B cell (primary cell): ENCODE measurements around the gene AEBP1. TPM values are rescaled to one million over a fixed set of nuclear protein-coding genes. Genes with fewer than 3 reads are reported as not detected.

Experiments
- ATAC-seq: fragments of 200-7000 bp; cut with Tn5 transposase; one replicate; pipeline ENCODE4 v1.10.0; 2021; ENCODE audit warnings: low read depth, mild to moderate bottlenecking, moderate number of reproducible peaks, moderate library complexity
- CTCF ChIA-PET: fragments of 350-600 bp; sonication (Branson Sonifier 250); formaldehyde crosslinking; loops from one replicate; lab custom pipeline; 2021; ENCODE audit warnings: antibody characterized with exemption, inconsistent platforms; lab: Charles Lee
- POLR2A ChIA-PET: fragments of 350-600 bp; sonication (Branson Sonifier 250); formaldehyde crosslinking; loops from one replicate; lab custom pipeline; 2021; ENCODE audit warnings: antibody characterized with exemption; lab: Charles Lee
- DNase-seq: peaks from one replicate; pipeline ENCODE4 v3.0.0; 2013
- H2AFZ ChIP-seq: 2 replicates; pipeline ENCODE4 v1.6.1; 2012; ENCODE audit warnings: mild to moderate bottlenecking, low read depth, low read length; ENCODE audit not compliant: insufficient read depth, poor library complexity, severe bottlenecking
- H3K27ac ChIP-seq, 2 donors: 1 replicate in 1 of 2; 2 replicates in 1 of 2; pipeline ENCODE4 v1.5.1; 2012 to 2013; ENCODE audit warnings: low read length in 2 of 2, mild to moderate bottlenecking in 2 of 2, moderate library complexity in 1 of 2
- H3K27me3 ChIP-seq, 4 experiments: fragments of 200-600 bp in 1 of 4; sonication (generic) in 1 of 4; replicated peaks in 1 of 4; 1 replicate in 2 of 4; 2 replicates in 2 of 4; pipeline versions ENCODE4 v1.6.1 to v1.7.0; 2013 to 2016; ENCODE audit warnings: low read length in 3 of 4, mild to moderate bottlenecking in 2 of 4, mixed read lengths in 1 of 4, moderate library complexity in 1 of 4; ENCODE audit not compliant: insufficient read depth in 4 of 4, control insufficient read depth in 3 of 4; ENCODE audit errors: control extremely low read depth in 1 of 4
- H3K36me3 ChIP-seq, 2 experiments: replicated peaks in 1 of 2; 1 replicate in 1 of 2; 2 replicates in 1 of 2; pipeline versions ENCODE4 v1.6.1 to v1.7.1; 2013; ENCODE audit warnings: low read length in 1 of 2; ENCODE audit not compliant: insufficient read depth in 2 of 2, control insufficient read depth in 1 of 2; ENCODE audit errors: control extremely low read depth in 1 of 2, extremely low read depth in 1 of 2
- H3K4me1 ChIP-seq, 2 donors: fragments of 200-600 bp in 1 of 2; sonication (generic) in 1 of 2; 1 replicate in 1 of 2; 2 replicates in 1 of 2; pipeline versions ENCODE4 v1.5.1 to v1.6.1; 2013 to 2017; ENCODE audit warnings: low read length in 2 of 2; ENCODE audit not compliant: control insufficient read depth in 2 of 2, insufficient read depth in 2 of 2
- H3K4me2 ChIP-seq: replicated peaks from 2 replicates; pipeline ENCODE3; 2012; ENCODE audit warnings: mild to moderate bottlenecking, low read depth, low read length; ENCODE audit not compliant: poor library complexity, severe bottlenecking
- H3K4me3 ChIP-seq, 5 experiments: fragments of 200-600 bp in 1 of 5; sonication (generic) in 1 of 5; 1 replicate in 3 of 5; 2 replicates in 2 of 5; pipeline versions ENCODE4 v1.5.1 to v1.7.0; 2011 to 2016; ENCODE audit warnings: low read length in 4 of 5, mild to moderate bottlenecking in 4 of 5, low read depth in 2 of 5, control low read depth in 1 of 5, moderate library complexity in 1 of 5; ENCODE audit not compliant: insufficient read depth in 1 of 5; ENCODE audit errors: control extremely low read depth in 1 of 5, extremely low read depth in 1 of 5
- H3K79me2 ChIP-seq: fragments of 200-600 bp; sonication (generic); one replicate; pipeline ENCODE4 v1.6.0; 2016; ENCODE audit warnings: low read length; ENCODE audit not compliant: control insufficient read depth, insufficient read depth
- H3K9ac ChIP-seq: fragments of 200-600 bp; sonication (generic); 2 replicates; pipeline ENCODE4 v1.6.1; 2017; ENCODE audit warnings: mild to moderate bottlenecking, low read length, moderate library complexity
- H3K9me3 ChIP-seq, 3 donors: one replicate each; pipeline versions ENCODE4 v1.6.1 to v1.7.1; 2013; ENCODE audit warnings: low read length in 2 of 3; ENCODE audit not compliant: control insufficient read depth in 2 of 3, insufficient read depth in 1 of 3; ENCODE audit errors: control extremely low read depth in 1 of 3
- H4K20me1 ChIP-seq: 2 replicates; pipeline ENCODE4 v1.6.0; 2012; ENCODE audit warnings: mild to moderate bottlenecking, low read length; ENCODE audit not compliant: insufficient read depth, control insufficient read depth, poor library complexity, severe bottlenecking
- H3K27ac Mint-ChIP-seq: one replicate; pipeline ENCODE4 v1.8.0; 2021; ENCODE audit warnings: mixed read lengths
- H3K27me3 Mint-ChIP-seq: one replicate; pipeline ENCODE4 v1.8.0; 2021; ENCODE audit warnings: mixed read lengths
- H3K4me1 Mint-ChIP-seq: one replicate; pipeline ENCODE4 v1.8.0; 2021; ENCODE audit warnings: mixed read lengths
- H3K4me3 Mint-ChIP-seq: one replicate; pipeline ENCODE4 v1.8.0; 2021; ENCODE audit warnings: mixed read lengths
- H3K9me3 Mint-ChIP-seq: one replicate; pipeline ENCODE4 v1.8.0; 2022; ENCODE audit warnings: mixed read lengths; ENCODE audit not compliant: insufficient read depth
- EZH2 ChIP-seq: IDR thresholded peaks from 2 replicates; pipeline ENCODE4 v1.6.1; 2012; ENCODE audit warnings: borderline replicate concordance, low read depth, mild to moderate bottlenecking, moderate library complexity, low read length; ENCODE audit not compliant: insufficient read depth, poor library complexity, severe bottlenecking
- WGBS: methylation state at CpG from one replicate; pipeline ENCODE4 v1.1.5; 2013; ENCODE audit warnings: missing lambda C conversion rate; ENCODE audit not compliant: insufficient coverage; 5-methylcytosine and 5-hydroxymethylcytosine counted together
- intact Hi-C: fragments of 100-400 bp; cut with micrococcal nuclease; formaldehyde crosslinking; loops from one replicate; pipeline ENCODE4 v1.10.0; 2022
- polyA plus RNA-seq: library from polyadenylated mRNA; depleted of rRNA; stranded (reverse); fragments of >200 nt; gene quantifications from 2 replicates; pipeline ENCODE4 v1.2.3, GENCODE V29; 2012
- total RNA-seq, 2 donors: library from RNA; stranded (reverse); fragments of 120-200 nt in 1 of 2; gene quantifications; 1 replicate in 1 of 2; 2 replicates in 1 of 2; pipeline versions ENCODE4 v1.2.3 to v1.2.4, GENCODE V29; 2013 to 2022
- TF ChIP-seq, protein P1 (sequence below): fragments of 200-600 bp; IDR thresholded peaks from one replicate; pipeline ENCODE4 v1.8.0; 2022; ENCODE audit warnings: antibody characterized with exemption, mild to moderate bottlenecking

Gene AEBP1
- total and polyA plus RNA-seq, 2 donors (not counting 1 experiment from before 2014, with no cell fraction given), result 20.2 to 36.7 TPM

DNA sequence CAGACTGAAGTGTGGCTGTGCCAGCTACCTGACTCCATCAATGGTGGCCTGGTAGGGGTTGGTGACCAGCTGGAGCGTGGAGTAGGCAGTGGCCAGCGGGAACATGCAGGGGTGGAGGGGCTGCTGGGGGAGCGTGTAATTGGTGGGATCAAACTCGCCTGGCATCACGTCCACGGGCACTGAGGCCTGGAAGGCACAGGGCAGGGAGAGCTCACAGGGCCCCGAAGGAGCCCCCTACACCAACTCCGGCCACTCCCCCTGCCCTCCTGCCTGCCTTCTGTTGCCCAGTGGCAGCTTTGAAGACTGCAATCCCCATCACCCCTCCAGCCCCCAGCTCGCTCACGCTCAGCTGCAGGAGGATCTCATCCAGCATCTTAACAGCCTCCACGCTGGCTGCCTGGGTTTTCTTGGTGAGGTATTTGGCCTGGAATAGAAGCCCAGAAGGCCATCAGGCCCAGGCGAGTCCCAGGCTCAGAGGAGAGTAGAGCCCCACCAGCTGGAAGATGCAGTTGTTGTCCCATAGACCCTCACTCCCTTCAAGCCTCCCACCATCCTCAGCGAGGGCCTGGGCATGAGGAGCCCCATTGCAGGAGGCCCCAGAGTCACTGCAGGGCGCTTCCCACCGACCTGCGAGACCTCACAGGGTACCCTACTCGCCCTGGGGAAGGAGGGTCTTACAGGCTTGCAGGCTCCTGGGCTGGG, 12.1 kb downstream of the AEBP1 start:
- POLR2A ChIA-PET, result no interaction called here
- CTCF ChIA-PET, result no interaction called here

More for the DNA sequence above, 12.1 kb downstream of the AEBP1 start:
- peaks cover 25% of the 10 kb centered on the region for H3K79me2 ChIP-seq
- Mint-ChIP-seq H3K4me1 (peaks cover 6% of the 10 kb centered on the region), H3K27me3 (no peaks in the 10 kb centered on the region), H3K27ac (no peak overlapping the region), H3K4me3 (no peak overlapping the region), H3K9me3 (no peaks in the 10 kb centered on the region)
- no peak overlapping the region for H3K4me2 ChIP-seq
- ATAC-seq (no peak), DNase-seq (no peak)
- H3K36me3 ChIP-seq, result peaks cover 0 to 54% of the 10 kb centered on the region in 2 experiments
- 100% methylated on average over 10 of the region's 17 CpGs for WGBS
- no peaks in the 10 kb centered on the region for H3K9me3 ChIP-seq
- intact Hi-C loops, result no loop called here
- no peak overlapping the region for H3K9ac ChIP-seq
- H3K4me3 ChIP-seq, result no peak overlapping the region
- H2AFZ ChIP-seq, result no peak overlapping the region
- H4K20me1 ChIP-seq, result no peaks in the 10 kb centered on the region
- TF ChIP-seq EZH2, result no peak
- TF ChIP-seq, protein P1, sequence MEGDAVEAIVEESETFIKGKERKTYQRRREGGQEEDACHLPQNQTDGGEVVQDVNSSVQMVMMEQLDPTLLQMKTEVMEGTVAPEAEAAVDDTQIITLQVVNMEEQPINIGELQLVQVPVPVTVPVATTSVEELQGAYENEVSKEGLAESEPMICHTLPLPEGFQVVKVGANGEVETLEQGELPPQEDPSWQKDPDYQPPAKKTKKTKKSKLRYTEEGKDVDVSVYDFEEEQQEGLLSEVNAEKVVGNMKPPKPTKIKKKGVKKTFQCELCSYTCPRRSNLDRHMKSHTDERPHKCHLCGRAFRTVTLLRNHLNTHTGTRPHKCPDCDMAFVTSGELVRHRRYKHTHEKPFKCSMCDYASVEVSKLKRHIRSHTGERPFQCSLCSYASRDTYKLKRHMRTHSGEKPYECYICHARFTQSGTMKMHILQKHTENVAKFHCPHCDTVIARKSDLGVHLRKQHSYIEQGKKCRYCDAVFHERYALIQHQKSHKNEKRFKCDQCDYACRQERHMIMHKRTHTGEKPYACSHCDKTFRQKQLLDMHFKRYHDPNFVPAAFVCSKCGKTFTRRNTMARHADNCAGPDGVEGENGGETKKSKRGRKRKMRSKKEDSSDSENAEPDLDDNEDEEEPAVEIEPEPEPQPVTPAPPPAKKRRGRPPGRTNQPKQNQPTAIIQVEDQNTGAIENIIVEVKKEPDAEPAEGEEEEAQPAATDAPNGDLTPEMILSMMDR, result no peak
- no peaks in the 10 kb centered on the region for H3K27me3 ChIP-seq
- H3K27ac ChIP-seq, result no peak overlapping the region
- H3K4me1 ChIP-seq, result no peaks in the 10 kb centered on the region
